Caco-2 (cell line): ENCODE measurements around the gene SNN. TPM values are rescaled to one million over a fixed set of nuclear protein-coding genes. Genes with fewer than 3 reads are reported as not detected.

ENCODE experiments used
- BruUV-seq: library from RNA; stranded (reverse); fragments of 400-500 nt; replicated peaks from 2 replicates; lab custom pipeline; 2021; lab: Mats Ljungman, UMichigan
- CTCF ChIA-PET: fragments of 300-600 bp; sonication (Branson Sonifier 250); formaldehyde crosslinking; loops from one replicate; lab custom pipeline; 2022; ENCODE audit warnings: antibody characterized with exemption; lab: Charles Lee
- POLR2A ChIA-PET: fragments of 300-600 bp; sonication (Branson Sonifier 250); formaldehyde crosslinking; loops from one replicate; lab custom pipeline; 2022; ENCODE audit warnings: antibody characterized with exemption; lab: Charles Lee
- DNase-seq, 2 experiments: peaks; one replicate each; pipeline versions ENCODE4 v3.0.0 to v3.0.0-alpha.2; 2020 to 2022
- H3K27me3 ChIP-seq: replicated peaks from 2 replicates; pipeline ENCODE4 v1.6.0; 2011; ENCODE audit warnings: low read length; ENCODE audit not compliant: control insufficient read depth, insufficient read depth
- H3K36me3 ChIP-seq: 2 replicates; pipeline ENCODE4 v1.5.1; 2011; ENCODE audit warnings: low read length; ENCODE audit not compliant: control insufficient read depth, insufficient read depth
- H3K4me1 ChIP-seq: fragments of 250-450 bp; sonication (Bioruptor Pico); 2 replicates; pipeline ENCODE4 v1.5.1; 2020; ENCODE audit warnings: mild to moderate bottlenecking
- H3K4me3 ChIP-seq: 2 replicates; pipeline ENCODE4 v1.5.1; 2011; ENCODE audit warnings: low read depth, mild to moderate bottlenecking, control low read depth, low read length
- H3K9me3 ChIP-seq: fragments of 250-450 bp; sonication (Bioruptor Pico); 2 replicates; pipeline ENCODE4 v1.5.1; 2020; ENCODE audit warnings: mild to moderate bottlenecking, moderate library complexity
- H3K27ac Mint-ChIP-seq: one replicate; pipeline ENCODE4 v1.8.0; 2022; ENCODE audit warnings: mixed read lengths; ENCODE audit not compliant: unreplicated experiment
- H3K27me3 Mint-ChIP-seq: one replicate; pipeline ENCODE4 v1.8.0; 2022; ENCODE audit warnings: mixed read lengths; ENCODE audit not compliant: insufficient read depth, unreplicated experiment
- H3K36me3 Mint-ChIP-seq: one replicate; pipeline ENCODE4 v1.8.0; 2022; ENCODE audit warnings: mild to moderate bottlenecking, mixed read lengths; ENCODE audit not compliant: insufficient read depth, unreplicated experiment
- H3K4me1 Mint-ChIP-seq: one replicate; pipeline ENCODE4 v1.8.0; 2022; ENCODE audit warnings: low read depth, mixed read lengths; ENCODE audit not compliant: unreplicated experiment
- H3K4me3 Mint-ChIP-seq: one replicate; pipeline ENCODE4 v1.8.0; 2022; ENCODE audit warnings: mild to moderate bottlenecking, moderate library complexity, mixed read lengths; ENCODE audit not compliant: unreplicated experiment
- H3K9me3 Mint-ChIP-seq: one replicate; pipeline ENCODE4 v1.8.0; 2022; ENCODE audit warnings: mixed read lengths; ENCODE audit not compliant: unreplicated experiment
- intact Hi-C: fragments of 100-400 bp; cut with micrococcal nuclease; formaldehyde crosslinking; loops from one replicate; pipeline ENCODE4 v1.10.0; 2022; ENCODE audit not compliant: unreplicated experiment
- total RNA-seq: library from RNA; stranded (reverse); gene quantifications from 2 replicates; pipeline ENCODE4 v1.2.3, GENCODE V29; 2022
- TF ChIP-seq, protein P1 (sequence below), 2 experiments: fragments of 200-600 bp in 1 of 2; IDR thresholded peaks; 1 replicate in 1 of 2; 2 replicates in 1 of 2; pipeline versions ENCODE4 v1.5.1 to v1.8.0; 2011 to 2022; ENCODE audit warnings: antibody characterized with exemption in 1 of 2, control low read depth in 1 of 2, inconsistent platforms in 1 of 2, low read depth in 1 of 2, low read length in 1 of 2, mild to moderate bottlenecking in 1 of 2, moderate library complexity in 1 of 2; ENCODE audit not compliant: insufficient read depth in 1 of 2, severe bottlenecking in 1 of 2, unreplicated experiment in 1 of 2

The SNN gene
- total RNA-seq, 1 experiment from 2014 or later = 12.8 TPM

DNA sequence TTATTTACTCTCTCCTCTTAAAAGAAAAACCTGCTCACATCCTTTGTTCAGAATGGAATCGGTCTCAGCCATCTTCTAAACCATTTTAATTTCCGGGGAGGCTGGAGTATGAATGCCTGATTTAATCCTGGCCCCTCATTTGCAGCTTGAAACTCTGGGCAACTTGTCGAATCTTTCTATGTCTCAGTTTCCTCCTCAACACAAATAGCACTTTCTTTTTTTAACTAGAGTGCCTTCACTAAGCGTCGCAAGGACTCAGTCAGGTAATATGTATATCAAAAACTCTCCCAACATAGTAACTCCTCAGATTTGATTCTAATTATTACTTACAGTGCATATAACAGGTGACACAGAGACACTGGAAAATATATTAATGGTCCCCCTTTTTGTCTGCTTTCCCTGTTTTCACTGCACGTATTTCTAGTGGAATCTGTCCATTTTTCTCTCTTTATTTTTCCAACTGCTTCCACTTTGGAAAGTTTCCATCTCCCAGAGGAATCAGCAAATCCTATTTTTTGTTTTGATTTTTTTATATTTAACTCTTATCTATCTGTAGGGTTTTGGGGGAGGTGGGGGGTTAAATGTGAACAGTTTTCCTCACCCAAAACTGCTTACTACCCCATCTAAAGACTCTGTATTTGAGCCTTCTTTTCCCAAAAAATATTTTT is 18.6 kb downstream of the SNN start:
- Mint-ChIP-seq H3K27me3 (no peaks in the 10 kb centered on the region), H3K27ac (no peak overlapping the region), H3K4me3 (no peak overlapping the region), H3K9me3 (no peaks in the 10 kb centered on the region), H3K36me3 (peaks cover 56% of the 10 kb centered on the region), H3K4me1 (no peaks in the 10 kb centered on the region)
- intact Hi-C loops = no loop called here
- Histone ChIP-seq H3K27me3 (no peaks in the 10 kb centered on the region), H3K36me3 (peaks cover 2% of the 10 kb centered on the region; the same call in 1 of the 2 replicates), H3K4me3 (no peak overlapping the region), H3K4me1 (no peaks in the 10 kb centered on the region), H3K9me3 (no peaks in the 10 kb centered on the region)
- TF ChIP-seq, protein P1, sequence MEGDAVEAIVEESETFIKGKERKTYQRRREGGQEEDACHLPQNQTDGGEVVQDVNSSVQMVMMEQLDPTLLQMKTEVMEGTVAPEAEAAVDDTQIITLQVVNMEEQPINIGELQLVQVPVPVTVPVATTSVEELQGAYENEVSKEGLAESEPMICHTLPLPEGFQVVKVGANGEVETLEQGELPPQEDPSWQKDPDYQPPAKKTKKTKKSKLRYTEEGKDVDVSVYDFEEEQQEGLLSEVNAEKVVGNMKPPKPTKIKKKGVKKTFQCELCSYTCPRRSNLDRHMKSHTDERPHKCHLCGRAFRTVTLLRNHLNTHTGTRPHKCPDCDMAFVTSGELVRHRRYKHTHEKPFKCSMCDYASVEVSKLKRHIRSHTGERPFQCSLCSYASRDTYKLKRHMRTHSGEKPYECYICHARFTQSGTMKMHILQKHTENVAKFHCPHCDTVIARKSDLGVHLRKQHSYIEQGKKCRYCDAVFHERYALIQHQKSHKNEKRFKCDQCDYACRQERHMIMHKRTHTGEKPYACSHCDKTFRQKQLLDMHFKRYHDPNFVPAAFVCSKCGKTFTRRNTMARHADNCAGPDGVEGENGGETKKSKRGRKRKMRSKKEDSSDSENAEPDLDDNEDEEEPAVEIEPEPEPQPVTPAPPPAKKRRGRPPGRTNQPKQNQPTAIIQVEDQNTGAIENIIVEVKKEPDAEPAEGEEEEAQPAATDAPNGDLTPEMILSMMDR (IDR thresholded peaks at IDR 0.05; ENCODE audit: insufficient read depth in 1 of 2, low read depth in 1 of 2, low read length in 1 of 2, severe bottlenecking in 1 of 2, unreplicated experiment in 1 of 2) = no peak
- POLR2A ChIA-PET = no interaction called here
- BruUV-seq = no TSS peak
- no peak for DNase-seq
- CTCF ChIA-PET = no interaction called here

DNA sequence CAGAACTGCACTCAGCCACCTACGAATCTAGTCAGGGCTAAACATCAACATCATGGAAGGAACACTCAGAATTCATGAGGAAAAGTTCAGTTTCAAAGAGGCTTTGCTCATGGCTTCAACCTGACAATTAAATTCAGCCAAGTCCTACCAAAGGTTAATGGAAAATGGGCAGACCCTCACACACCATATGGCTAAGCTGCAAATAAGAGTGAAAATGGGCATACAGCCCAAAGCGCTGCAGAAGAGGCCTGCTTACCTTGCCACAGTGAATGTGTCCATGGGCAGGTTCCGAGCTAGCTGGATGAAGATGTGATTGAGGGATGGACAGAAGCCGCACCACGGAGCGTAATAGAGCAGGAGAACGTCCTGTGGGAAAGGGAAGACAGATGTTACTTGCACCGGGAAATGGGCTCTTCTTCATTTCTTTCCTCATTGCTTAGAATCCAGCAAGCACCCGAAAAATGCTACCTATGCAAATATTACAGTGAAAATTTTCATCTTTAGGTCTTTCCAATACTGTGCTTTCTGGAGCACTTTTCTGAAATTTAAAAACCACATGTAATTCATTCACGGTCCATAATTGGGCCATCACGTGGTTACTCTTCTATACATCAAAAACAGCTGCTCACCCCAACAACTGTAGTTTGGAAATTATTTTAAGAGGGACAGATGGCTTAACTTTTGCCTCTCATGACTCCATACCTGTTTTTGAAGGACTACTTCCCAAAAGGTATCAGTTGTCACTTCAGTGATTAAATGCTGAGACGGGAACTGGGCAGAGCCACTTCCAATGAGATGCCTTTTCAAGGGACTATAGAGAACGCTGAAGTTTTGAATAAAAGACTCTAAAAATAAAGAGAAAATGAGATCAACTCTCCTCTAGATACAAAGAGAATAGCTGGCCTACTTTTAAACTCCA is 19.6 kb downstream of the SNN start:
- TF ChIP-seq, protein P1 (IDR thresholded peaks at IDR 0.05; ENCODE audit: insufficient read depth in 1 of 2, low read depth in 1 of 2, low read length in 1 of 2, severe bottlenecking in 1 of 2, unreplicated experiment in 1 of 2) = no peak
- CTCF ChIA-PET = no interaction called here
- H3K27me3 Mint-ChIP-seq = no peaks in the 10 kb centered on the region
- peaks cover 52% of the 10 kb centered on the region for H3K36me3 Mint-ChIP-seq
- H3K4me3 Mint-ChIP-seq = no peak overlapping the region
- Histone ChIP-seq H3K4me1 (no peaks in the 10 kb centered on the region), H3K36me3 (peaks cover 2% of the 10 kb centered on the region; the same call in 1 of the 2 replicates), H3K27me3 (no peaks in the 10 kb centered on the region), H3K9me3 (no peaks in the 10 kb centered on the region), H3K4me3 (no peak overlapping the region)
- H3K27ac Mint-ChIP-seq = no peak overlapping the region
- POLR2A ChIA-PET = interaction anchor here (0.5 kb wide), 1 partner anchor 19 kb away, joined by 4 read pairs; no protein-coding TSS in a partner anchor
- intact Hi-C loops = no loop called here
- no peak for DNase-seq
- no TSS peak for BruUV-seq
- H3K9me3 Mint-ChIP-seq = no peaks in the 10 kb centered on the region
- H3K4me1 Mint-ChIP-seq = no peaks in the 10 kb centered on the region

DNA sequence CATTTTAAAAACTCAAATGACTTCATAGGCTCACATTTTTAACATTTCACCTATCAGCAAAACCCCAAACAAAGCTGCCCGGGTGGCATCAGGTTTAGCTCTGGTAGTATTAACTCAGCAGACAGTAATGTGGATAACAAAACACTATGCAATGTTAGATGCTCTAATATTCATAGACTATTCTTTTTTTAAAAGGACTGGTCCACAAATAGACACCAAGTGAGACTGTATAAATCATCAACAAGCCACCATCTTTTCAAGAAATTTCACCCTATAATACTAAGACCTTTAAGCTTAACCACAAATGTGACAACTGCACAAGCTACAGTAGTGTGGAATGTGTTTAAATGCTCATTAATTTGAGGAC is 20.2 kb downstream of the SNN start:
- Mint-ChIP-seq H3K4me1 (no peaks in the 10 kb centered on the region), H3K27ac (no peak overlapping the region), H3K27me3 (no peaks in the 10 kb centered on the region), H3K9me3 (no peaks in the 10 kb centered on the region), H3K36me3 (peaks cover 45% of the 10 kb centered on the region), H3K4me3 (no peak overlapping the region)
- no peaks in the 10 kb centered on the region for H3K4me1 ChIP-seq
- no peak overlapping the region for H3K4me3 ChIP-seq
- BruUV-seq = no TSS peak
- POLR2A ChIA-PET = interaction anchor here (0.5 kb wide), 1 partner anchor 18 kb away, joined by 4 read pairs; no protein-coding TSS in a partner anchor
- no peak for DNase-seq
- peaks cover 2% of the 10 kb centered on the region; the same call in 1 of the 2 replicates for H3K36me3 ChIP-seq
- TF ChIP-seq, protein P1 (IDR thresholded peaks at IDR 0.05; ENCODE audit: insufficient read depth in 1 of 2, low read depth in 1 of 2, low read length in 1 of 2, severe bottlenecking in 1 of 2, unreplicated experiment in 1 of 2) = no peak
- no peaks in the 10 kb centered on the region for H3K9me3 ChIP-seq
- no peaks in the 10 kb centered on the region for H3K27me3 ChIP-seq
- CTCF ChIA-PET = no interaction called here
- intact Hi-C loops = no loop called here
